Fibroblast of pulmonary artery (primary cell): Measurements from ENCODE around the gene RARG.
A peak's percentile ranks its signal among the peaks of the same experiment; 100 is the strongest.
"Not testable (repeated sequence)": the region's sequence is repeated elsewhere in the genome, so short reads cannot be mapped to it uniquely, and the experiment has no call there.

Experiments
- DNase-seq: peaks from one replicate; pipeline ENCODE4 v3.0.0-alpha.2; 2010; ENCODE audit warnings: low read depth
- H3K4me3 ChIP-seq: replicated peaks from 2 replicates; pipeline ENCODE4 v1.5.1; 2011; ENCODE audit warnings: low read depth, mild to moderate bottlenecking, control low read depth, low read length, moderate library complexity
- CTCF ChIP-seq: IDR thresholded peaks from 2 replicates; pipeline ENCODE4 v1.5.1; 2011; ENCODE audit warnings: mild to moderate bottlenecking, control low read depth, low read length, inconsistent platforms; ENCODE audit errors: missing control alignments

Gene RARG

GRCh38 chr12:53208435-53208834, 23.6 kb downstream of the RARG start:
- H3K4me3 ChIP-seq = no peak overlapping the region
- TF ChIP-seq CTCF = no peak
- DNase-seq = no peak

- TF ChIP-seq CTCF = no peak
- DNase-seq = no peak
- no peak within 1 kb of the TSS for H3K4me3 ChIP-seq
Observed at GRCh38 chr12:53207042-53207441, 25.0 kb downstream of the RARG start, which contains the start of gene ITGB7. Gene ITGB7 (minus strand): TSS chr12:53207251. CDS start chr12:53200443, 6,808 bp downstream.

GRCh38 chr12:53205747-53206419, 26.1 kb downstream of the RARG start:
- no peak for TF ChIP-seq CTCF
- DNase-seq = peak; percentile 76
- no peak overlapping the region for H3K4me3 ChIP-seq

- no peak for TF ChIP-seq CTCF
- H3K4me3 ChIP-seq = no peak overlapping the region
Observed at GRCh38 chr12:53204351-53204750, 27.7 kb downstream of the RARG start.

GRCh38 chr12:53202316-53202715, 29.7 kb downstream of the RARG start:
- DNase-seq = not testable (repeated sequence)

More at GRCh38 chr12:53204351-53204750, 27.7 kb downstream of the RARG start:
- no peak for DNase-seq

GRCh38 chr12:53201639-53202038, 30.4 kb downstream of the RARG start:
- no peak for DNase-seq
- no peak for TF ChIP-seq CTCF
- H3K4me3 ChIP-seq = no peak overlapping the region

More at GRCh38 chr12:53202316-53202715, 29.7 kb downstream of the RARG start:
- not testable (repeated sequence) for H3K4me3 ChIP-seq

GRCh38 chr12:53201177-53201541, 30.9 kb downstream of the RARG start:
- DNase-seq = no peak
- TF ChIP-seq CTCF = no peak
- H3K4me3 ChIP-seq = no peak overlapping the region
